Measurements from ENCODE around the gene NTRK2. TPM values are rescaled to one million over a fixed set of nuclear protein-coding genes. Genes with fewer than 3 reads are reported as not detected.

The NTRK2 gene
- total and polyA plus RNA-seq, 3 donors from 2014 or later: 5.3 to 10.8 (median 5.6) TPM

- DNase-seq: no peak
- no peaks in the 10 kb centered on the region for H3K27me3 ChIP-seq
- H3K27ac ChIP-seq: no peak overlapping the region
- H3K36me3 ChIP-seq (ENCODE audit: low read depth, missing control alignments): no peaks in the 10 kb centered on the region
- WGBS, 2 donors: 95 to 100% methylated on average over 1 of the region's 1 CpG
- H3K4me3 ChIP-seq: no peak overlapping the region
- H3K9me3 ChIP-seq: no peaks in the 10 kb centered on the region
- TF ChIP-seq POLR2A (IDR thresholded peaks at IDR 0.05) (no peak), CTCF (IDR thresholded peaks at IDR 0.05) (no peak)
- H3K4me1 ChIP-seq: no peaks in the 10 kb centered on the region
- intact Hi-C loops (cut with DNase I; ENCODE audit: low total_unique reads): no loop called here
Measured at GRCh38 chr9:84636436-84636835, 33.1 kb upstream of the NTRK2 start.

- 89 to 94% methylated on average over 4 of the region's 4 CpGs for WGBS, 2 donors
- H3K4me3 ChIP-seq: no peak overlapping the region
- H3K27me3 ChIP-seq: no peaks in the 10 kb centered on the region
- H3K9me3 ChIP-seq: no peaks in the 10 kb centered on the region
- DNase-seq: no peak
- H3K36me3 ChIP-seq (ENCODE audit: low read depth, missing control alignments): no peaks in the 10 kb centered on the region
- no peak overlapping the region for H3K27ac ChIP-seq
- TF ChIP-seq POLR2A (IDR thresholded peaks at IDR 0.05) (no peak), CTCF (IDR thresholded peaks at IDR 0.05) (no peak)
- no peaks in the 10 kb centered on the region for H3K4me1 ChIP-seq
- intact Hi-C loops (cut with DNase I; ENCODE audit: low total_unique reads): no loop called here
Measured at GRCh38 chr9:84642553-84643141, 26.9 kb upstream of the NTRK2 start.

GRCh38 chr9:84647699-84648098 is 21.8 kb upstream of the NTRK2 start:
- H3K27me3 ChIP-seq: no peaks in the 10 kb centered on the region
- TF ChIP-seq CTCF (IDR thresholded peaks at IDR 0.05): no peak
- DNase-seq: no peak
- no peak overlapping the region for H3K4me3 ChIP-seq
- H3K27ac ChIP-seq: no peak overlapping the region
- no peaks in the 10 kb centered on the region for H3K9me3 ChIP-seq
- 86 to 100% methylated on average over 3 of the region's 3 CpGs for WGBS, 2 donors
- no peaks in the 10 kb centered on the region for H3K4me1 ChIP-seq
- H3K36me3 ChIP-seq (ENCODE audit: low read depth, missing control alignments): no peaks in the 10 kb centered on the region
- intact Hi-C loops (cut with DNase I; ENCODE audit: low total_unique reads): no loop called here

GRCh38 chr9:84652496-84653120 is 16.9 kb upstream of the NTRK2 start:
- no peak for TF ChIP-seq POLR2A (IDR thresholded peaks at IDR 0.05)
- no peak for TF ChIP-seq CTCF (IDR thresholded peaks at IDR 0.05)
- Histone ChIP-seq H3K4me1 (no peaks in the 10 kb centered on the region), H3K27ac (no peak overlapping the region), H3K36me3 (ENCODE audit: low read depth, missing control alignments) (no peaks in the 10 kb centered on the region), H3K4me3 (no peak overlapping the region), H3K9me3 (no peaks in the 10 kb centered on the region), H3K27me3 (no peaks in the 10 kb centered on the region)
- no peak for DNase-seq
- WGBS, 2 donors: 71 to 72% methylated on average over 4 of the region's 4 CpGs
- intact Hi-C loops (cut with DNase I; ENCODE audit: low total_unique reads): no loop called here

GRCh38 chr9:84655447-84655846 is 14.1 kb upstream of the NTRK2 start:
- WGBS, 2 donors: 80 to 84% methylated on average over 5 of the region's 5 CpGs
- H3K4me3 ChIP-seq: no peak overlapping the region
- DNase-seq: no peak
- H3K9me3 ChIP-seq: no peaks in the 10 kb centered on the region
- intact Hi-C loops (cut with DNase I; ENCODE audit: low total_unique reads): no loop called here
- H3K27ac ChIP-seq: no peak overlapping the region
- TF ChIP-seq CTCF (IDR thresholded peaks at IDR 0.05) (no peak), POLR2A (IDR thresholded peaks at IDR 0.05) (no peak)
- no peaks in the 10 kb centered on the region for H3K36me3 ChIP-seq (ENCODE audit: low read depth, missing control alignments)
- H3K27me3 ChIP-seq: no peaks in the 10 kb centered on the region
- H3K4me1 ChIP-seq: no peaks in the 10 kb centered on the region
